MCF 10A (cell line): ENCODE results near the gene CC2D2A. TPM values are rescaled to one million over a fixed set of nuclear protein-coding genes. Genes with fewer than 3 reads are reported as not detected.

Experiments
- BruUV-seq: library from RNA; stranded (reverse); fragments of 400-500 nt; replicated peaks from 2 replicates; lab custom pipeline; 2021; lab: Mats Ljungman, UMichigan
- CTCF ChIA-PET: fragments of 300-600 bp; sonication (Branson Sonifier 250); formaldehyde crosslinking; extraction: SDS; loops from one replicate; lab custom pipeline; 2021; ENCODE audit warnings: antibody characterized with exemption, inconsistent platforms; lab: Yijun Ruan, JAX
- POLR2A ChIA-PET: fragments of 300-600, 350-650 bp; sonication (Branson Sonifier 250); formaldehyde crosslinking; extraction: SDS; loops from one replicate; lab custom pipeline; 2020; ENCODE audit warnings: antibody characterized with exemption, inconsistent platforms; lab: Yijun Ruan, JAX
- DNase-seq: peaks from one replicate; pipeline ENCODE4 v3.0.0-alpha.2; 2018; ENCODE audit not compliant: unreplicated experiment
- H3K27ac Mint-ChIP-seq: one replicate; pipeline ENCODE4 v1.8.0; 2022; ENCODE audit warnings: mild to moderate bottlenecking, low read depth, mixed read lengths; ENCODE audit not compliant: unreplicated experiment
- H3K27me3 Mint-ChIP-seq: one replicate; pipeline ENCODE4 v1.8.0; 2022; ENCODE audit warnings: mixed read lengths; ENCODE audit not compliant: insufficient read depth, unreplicated experiment
- H3K36me3 Mint-ChIP-seq: one replicate; pipeline ENCODE4 v1.8.0; 2022; ENCODE audit warnings: mild to moderate bottlenecking, moderate library complexity, mixed read lengths; ENCODE audit not compliant: insufficient read depth, unreplicated experiment
- H3K4me1 Mint-ChIP-seq: one replicate; pipeline ENCODE4 v1.8.0; 2022; ENCODE audit warnings: mixed read lengths; ENCODE audit not compliant: insufficient read depth, unreplicated experiment
- H3K4me3 Mint-ChIP-seq: one replicate; pipeline ENCODE4 v1.8.0; 2022; ENCODE audit warnings: mild to moderate bottlenecking, moderate library complexity, mixed read lengths; ENCODE audit not compliant: unreplicated experiment
- H3K9me3 Mint-ChIP-seq: one replicate; pipeline ENCODE4 v1.8.0; 2022; ENCODE audit warnings: mixed read lengths; ENCODE audit not compliant: unreplicated experiment
- CTCF ChIP-seq: fragments of 200-600 bp; IDR thresholded peaks from one replicate; pipeline ENCODE4 v1.8.0; 2022; ENCODE audit warnings: antibody characterized with exemption, mild to moderate bottlenecking; ENCODE audit not compliant: unreplicated experiment
- intact Hi-C: fragments of 100-400 bp; cut with micrococcal nuclease; formaldehyde crosslinking; loops from 2 replicates; pipeline ENCODE4 v1.14.1; 2022
- total RNA-seq: library from RNA; stranded (reverse); gene quantifications from 2 replicates; pipeline ENCODE4 v1.2.3, GENCODE V29; 2022

Gene CC2D2A
- total RNA-seq, 1 experiment from 2014 or later: 8.6 TPM

- POLR2A ChIA-PET: interaction anchor here (0.9 to 1.9 kb wide), 4 partner anchors 60 to 819 kb away, joined by 3 to 8 read pairs (median 4); no protein-coding TSS in a partner anchor
- intact Hi-C loops: loop anchor here (1.0 to 10.0 kb wide), 3 partner anchors 219 to 453 kb away; partner anchors contain the start of gene CPEB2
- CTCF ChIA-PET: interaction anchor here (0.5 to 6.8 kb wide), 53 partner anchors 10 to 1737 kb away, joined by 3 to 122 read pairs (median 4); partner anchors contain the start of genes C1QTNF7 and CC2D2A
- TF ChIP-seq CTCF: peak; percentile 60
- DNase-seq: peak; percentile 44
- Mint-ChIP-seq H3K27ac (no peak overlapping the region), H3K4me3 (no peak overlapping the region), H3K27me3 (peaks cover 18% of the 10 kb centered on the region), H3K4me1 (peaks cover 8% of the 10 kb centered on the region), H3K36me3 (no peaks in the 10 kb centered on the region), H3K9me3 (no peaks in the 10 kb centered on the region)
- BruUV-seq: no TSS peak
These were observed 12.1 kb upstream of the CC2D2A start for GRCh38 chr4:15457406-15458201.

- peaks cover 7% of the 10 kb centered on the region for H3K4me1 Mint-ChIP-seq
- no peak for TF ChIP-seq CTCF
- H3K9me3 Mint-ChIP-seq: no peaks in the 10 kb centered on the region
- BruUV-seq: no TSS peak
- DNase-seq: no peak
- ChIA-PET POLR2A (interaction anchor here (1.9 kb wide), 1 partner anchor 220 kb away, joined by 8 read pairs; no protein-coding TSS in a partner anchor), CTCF (interaction anchor here (0.6 to 6.8 kb wide), 26 partner anchors 9 to 675 kb away, joined by 3 to 122 read pairs (median 7); partner anchors contain the start of genes C1QTNF7 and CC2D2A)
- no peak overlapping the region for H3K4me3 Mint-ChIP-seq
- no peaks in the 10 kb centered on the region for H3K36me3 Mint-ChIP-seq
- H3K27me3 Mint-ChIP-seq: peaks cover 18% of the 10 kb centered on the region
- H3K27ac Mint-ChIP-seq: no peak overlapping the region
- intact Hi-C loops: loop anchor here (10.0 kb wide), 1 partner anchor 454 kb away; the partner anchor contains the start of gene CPEB2
These were observed 11.1 kb upstream of the CC2D2A start for GRCh38 chr4:15458616-15459015.

DNA sequence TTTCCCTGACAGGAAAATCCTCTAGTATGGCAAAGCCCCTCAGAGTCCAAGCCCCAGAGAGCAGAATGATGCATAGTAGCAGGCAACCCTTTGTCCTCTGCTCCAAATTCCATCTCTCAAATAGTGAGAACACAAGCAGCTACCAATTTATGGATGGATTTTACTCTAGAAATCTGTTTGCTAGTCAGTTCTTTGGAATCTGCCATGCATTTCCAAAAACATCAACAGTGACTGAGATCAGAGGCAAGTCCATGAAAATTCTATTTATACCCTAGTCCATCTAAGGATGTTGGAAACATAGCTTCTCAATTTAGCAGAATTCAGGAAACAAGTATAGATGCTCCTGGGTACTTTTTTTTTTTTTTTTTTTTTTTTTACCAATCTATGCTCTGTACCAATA lies 10.0 kb upstream of the CC2D2A start:
- CTCF ChIA-PET: interaction anchor here (0.6 to 6.8 kb wide), 5 partner anchors 54 to 1093 kb away, joined by 3 to 122 read pairs (median 3); no protein-coding TSS in a partner anchor
- intact Hi-C loops: loop anchor here (10.0 kb wide), 1 partner anchor 455 kb away; the partner anchor contains the start of gene CPEB2
- Mint-ChIP-seq H3K4me3 (no peak overlapping the region), H3K9me3 (no peaks in the 10 kb centered on the region), H3K27ac (no peak overlapping the region), H3K27me3 (peaks cover 18% of the 10 kb centered on the region), H3K4me1 (peaks cover 7% of the 10 kb centered on the region), H3K36me3 (no peaks in the 10 kb centered on the region)
- no peak for DNase-seq
- no peak for TF ChIP-seq CTCF
- no TSS peak for BruUV-seq
- POLR2A ChIA-PET: interaction anchor here (0.7 kb wide), 1 partner anchor 94 kb away, joined by 3 read pairs; no protein-coding TSS in a partner anchor

GRCh38 chr4:15466596-15466995 lies 3.1 kb upstream of the CC2D2A start:
- no peak for TF ChIP-seq CTCF
- no peaks in the 10 kb centered on the region for H3K36me3 Mint-ChIP-seq
- no peak overlapping the region for H3K4me3 Mint-ChIP-seq
- peaks cover 9% of the 10 kb centered on the region for H3K4me1 Mint-ChIP-seq
- intact Hi-C loops: no loop called here
- DNase-seq: no peak
- no peaks in the 10 kb centered on the region for H3K9me3 Mint-ChIP-seq
- no peak overlapping the region for H3K27ac Mint-ChIP-seq
- ChIA-PET POLR2A (no interaction called here), CTCF (interaction anchor here (0.6 to 1.9 kb wide), 2 partner anchors 9 to 184 kb away, joined by 3 to 9 read pairs; no protein-coding TSS in a partner anchor)
- H3K27me3 Mint-ChIP-seq: peaks cover under 1% of the 10 kb centered on the region
- BruUV-seq: no TSS peak
